GM18499 (cell line): Measurements from ENCODE around the gene SLC35F1.

Source experiments
- ATAC-seq: cut with Tn5 transposase; IDR thresholded peaks from one replicate; pipeline ENCODE4 v1.9.1; 2021; ENCODE audit warnings: moderate number of reproducible peaks; ENCODE audit not compliant: insufficient read depth, unreplicated experiment

Gene SLC35F1

GRCh38 chr6:118240878-118241528 lies 333.9 kb downstream of the SLC35F1 start:
- ATAC-seq: no peak

DNA sequence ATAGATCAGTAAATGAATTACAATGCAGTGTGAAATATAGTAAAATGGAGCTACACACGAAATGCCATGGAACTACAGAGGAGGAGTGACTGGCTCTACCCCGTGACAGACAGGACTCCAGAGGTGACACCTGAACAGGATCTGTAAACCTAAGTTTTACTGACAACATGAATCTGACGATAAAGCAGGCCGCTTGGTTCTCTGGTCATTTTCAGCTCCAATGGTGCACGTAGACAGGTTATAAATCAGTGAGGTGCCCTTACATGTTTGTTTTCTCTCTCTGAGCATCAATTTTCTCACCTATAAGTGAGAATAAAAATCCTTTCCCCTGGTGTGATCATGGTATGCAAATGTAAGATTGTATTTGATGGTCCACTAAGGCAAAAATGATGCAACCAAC lies 339.3 kb downstream of the SLC35F1 start:
- no peak for ATAC-seq

- no peak for ATAC-seq
Observed at GRCh38 chr6:118248171-118248570, 341.1 kb downstream of the SLC35F1 start.

GRCh38 chr6:118249680-118250079 lies 342.6 kb downstream of the SLC35F1 start:
- no peak for ATAC-seq

GRCh38 chr6:118252474-118252873 lies 345.4 kb downstream of the SLC35F1 start:
- ATAC-seq: peak; percentile 87

- no peak for ATAC-seq
Observed at GRCh38 chr6:118253741-118254140, 346.7 kb downstream of the SLC35F1 start.

- ATAC-seq: no peak
Observed at GRCh38 chr6:118260833-118261232, 353.8 kb downstream of the SLC35F1 start.

- ATAC-seq: no peak
Observed at GRCh38 chr6:118263921-118264486, 356.9 kb downstream of the SLC35F1 start.

- ATAC-seq: no peak
Observed at GRCh38 chr6:118269659-118270058, 362.6 kb downstream of the SLC35F1 start.

DNA sequence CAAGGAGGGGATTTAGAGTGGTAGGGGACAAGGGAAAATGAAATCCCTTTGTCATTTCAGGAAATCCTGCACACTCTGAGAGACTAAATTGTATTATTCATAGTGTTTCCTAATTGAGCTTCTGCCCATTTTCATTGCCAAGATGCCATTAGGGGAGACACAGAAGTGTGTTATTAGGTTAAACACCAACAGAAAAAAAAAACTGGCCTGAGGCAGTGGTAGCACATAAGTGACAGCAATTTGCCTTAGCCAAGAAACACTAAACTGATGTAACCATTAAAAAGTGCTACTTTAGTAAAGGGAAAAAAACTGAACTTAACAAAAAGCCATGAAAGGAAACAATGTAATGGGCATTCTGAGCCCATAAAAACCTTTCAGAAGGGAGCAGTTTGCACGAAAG lies 370.6 kb downstream of the SLC35F1 start:
- no peak for ATAC-seq

DNA sequence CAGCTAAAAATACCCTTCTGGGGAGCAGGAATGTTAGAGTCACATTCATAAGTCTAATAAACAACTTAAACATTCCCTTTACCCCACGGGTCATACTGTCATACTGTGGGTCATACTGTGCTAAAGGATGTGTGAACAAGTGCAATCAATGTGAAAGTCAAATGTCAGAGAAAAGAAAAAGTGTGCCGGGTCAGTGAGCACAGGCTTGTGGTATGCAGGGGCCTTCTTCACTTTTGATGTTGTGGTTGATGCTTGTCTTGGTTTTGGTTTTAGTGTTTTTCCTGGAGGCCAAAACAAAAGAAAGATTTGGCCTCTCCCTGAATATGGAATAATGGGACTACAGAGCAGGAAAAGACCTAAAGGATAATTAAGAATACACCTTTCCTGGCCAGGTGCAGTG lies 373.1 kb downstream of the SLC35F1 start:
- ATAC-seq: peak; percentile 98

- ATAC-seq: no peak
Observed at GRCh38 chr6:118281291-118281690, 374.2 kb downstream of the SLC35F1 start.

- no peak for ATAC-seq
Observed at GRCh38 chr6:118283766-118284165, 376.7 kb downstream of the SLC35F1 start.

GRCh38 chr6:118284736-118285360 lies 377.8 kb downstream of the SLC35F1 start:
- no peak for ATAC-seq

- no peak for ATAC-seq
Observed at GRCh38 chr6:118285791-118286190, 378.7 kb downstream of the SLC35F1 start.

- ATAC-seq: no peak
Observed at GRCh38 chr6:118288355-118289124, 381.5 kb downstream of the SLC35F1 start.

- ATAC-seq: no peak
Observed at GRCh38 chr6:118292558-118292957, 385.5 kb downstream of the SLC35F1 start.

DNA sequence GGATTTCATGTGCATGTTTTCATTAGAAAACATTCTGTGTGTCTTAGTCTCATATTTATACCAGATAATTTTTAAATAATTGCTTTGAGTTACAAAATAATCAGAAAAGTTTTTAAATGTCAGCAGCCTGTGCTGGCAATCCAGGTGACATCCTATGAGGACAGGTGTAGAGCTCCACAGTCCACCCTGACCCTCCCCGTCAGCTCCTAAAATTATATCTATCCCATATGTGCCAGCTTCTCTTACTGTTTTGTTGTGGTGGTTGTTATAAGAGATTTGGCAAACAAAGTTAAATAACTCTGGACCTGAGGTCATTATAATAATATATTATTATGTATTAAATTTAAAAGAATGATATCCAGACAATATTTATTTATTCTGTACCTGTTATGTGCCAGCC lies 387.8 kb downstream of the SLC35F1 start:
- no peak for ATAC-seq

DNA sequence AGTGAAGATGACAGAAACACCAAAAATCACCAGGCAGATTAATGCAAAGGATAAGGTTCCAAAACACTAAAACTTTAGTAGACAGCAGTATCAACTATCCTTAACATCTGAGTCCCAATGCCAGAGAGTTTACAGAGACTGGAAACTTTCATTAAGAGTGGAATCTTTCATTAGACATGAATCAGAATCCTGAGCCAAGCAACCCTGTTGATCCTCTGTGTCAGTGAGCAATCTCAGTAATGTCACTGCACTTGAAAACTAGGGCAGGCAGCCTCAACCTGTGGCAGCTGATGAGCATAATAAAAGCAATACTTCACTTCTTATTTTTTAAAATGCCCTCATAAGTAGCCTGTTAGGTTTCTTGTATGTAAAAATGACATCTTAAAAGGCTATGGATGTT lies 388.3 kb downstream of the SLC35F1 start:
- no peak for ATAC-seq

GRCh38 chr6:118296129-118296901 lies 389.3 kb downstream of the SLC35F1 start:
- no peak for ATAC-seq
